ENCODE data around the gene CCNF. TPM values are rescaled to one million over a fixed set of nuclear protein-coding genes. Genes with fewer than 3 reads are reported as not detected.

CCNF gene
- total and polyA plus RNA-seq, 9 of the 15 experiments (the other 6 are each of a cell fraction or from before 2014, with no cell fraction given) = 4.1 to 70.1 (median 29.5) TPM

GRCh38 chr16:2456551-2457153 is 27.4 kb downstream of the CCNF start:
- CTCF ChIA-PET (ENCODE audit: low intra/inter-chr PET ratio) = no interaction called here
- Histone ChIP-seq H2AFZ (ENCODE audit: low read depth, low read length) (no peak overlapping the region), H3K9me3 (replicated peaks; ENCODE audit: control insufficient read depth, insufficient read depth, low read depth, low read length) (no peaks in the 10 kb centered on the region), H3K4me2 (ENCODE audit: insufficient read depth, low read length) (no peak overlapping the region), H4K20me1 (replicated peaks; ENCODE audit: control insufficient read depth, insufficient read depth, low read length) (no peaks in the 10 kb centered on the region; the same call in 1 of the 2 replicates), H3K36me3 (ENCODE audit: control insufficient read depth, insufficient read depth, low read length) (peaks cover 79% of the 10 kb centered on the region; the same call in 2 of the 3 replicates), H3K27me3 (ENCODE audit: control insufficient read depth in 2 of 2, insufficient read depth in 2 of 2, low read length in 2 of 2) (no peaks in the 10 kb centered on the region), H3K9ac (ENCODE audit: insufficient read depth in 1 of 2, low read depth in 2 of 2, low read length in 2 of 2) (peak overlapping the region in 1 of 2 experiments; percentile 75; a peak in 1 of 4 replicates), H3K79me2 (ENCODE audit: control insufficient read depth, insufficient read depth, low read length) (peaks cover 16% of the 10 kb centered on the region), H3K4me3 (no peak overlapping the region), H3K9me1 (ENCODE audit: control insufficient read depth, insufficient read depth, low read length) (peaks cover 6% of the 10 kb centered on the region), H3K4me1 (replicated peaks in 1 of 2; ENCODE audit: control insufficient read depth in 2 of 2, insufficient read depth in 2 of 2, low read length in 2 of 2) (peaks cover 10 to 71% of the 10 kb centered on the region in 2 experiments; a peak in 4 of 5 replicates), H3K27ac (ENCODE audit: extremely low read depth, low read depth, low read length) (no peak overlapping the region)
- ATAC-seq = no peak
- BruUV-seq (replicated peaks) = no TSS peak
- POLR2A ChIA-PET = interaction anchor here (0.7 to 2.0 kb wide), 3 partner anchors 13 to 55 kb away, joined by 3 to 10 read pairs (median 3); no protein-coding TSS in a partner anchor
- intact Hi-C loops (cut with micrococcal nuclease) = no loop called here
- 89% methylated on average over 17 of the region's 21 CpGs for WGBS (ENCODE audit: insufficient coverage, low coverage, missing lambda C conversion rate)
- no peak for DNase-seq (ENCODE audit: extremely low read depth in 1 of 4, low spot score in 3 of 4)
- no peak for FAIRE-seq
- in situ Hi-C loops (cut with MboI) = no loop called here
- TF ChIP-seq POLR2G (IDR thresholded peaks at IDR 0.05; ENCODE audit: low read depth, low read length) (0 out of 2 replicates have a peak, but pooled peaks have one; percentile 5), NR2F6 (CRISPR knock-in tag; IDR thresholded peaks at IDR 0.05) (no peak), RBFOX2 (IDR thresholded peaks at IDR 0.05; ENCODE audit: low read depth, low read length) (0 out of 2 replicates have a peak, but pooled peaks have one; percentile 13), SMARCC2 (IDR thresholded peaks at IDR 0.05; ENCODE audit: low read depth) (no peak), CHD1 (IDR thresholded peaks at IDR 0.05; ENCODE audit: low read length) (no peak), DNMT1 (IDR thresholded peaks at IDR 0.05) (no peak), NFE2L1 (tag; IDR thresholded peaks at IDR 0.05; ENCODE audit: borderline replicate concordance, low read depth) (no peak), CTCFL (IDR thresholded peaks at IDR 0.05; ENCODE audit: borderline replicate concordance, insufficient read depth, low read depth, low read length, poor library complexity, severe bottlenecking) (no peak), CUX1 (CRISPR knock-in tag; IDR thresholded peaks at IDR 0.05) (no peak)

Measured in K562 (cell line).